Lung (tissue), 12 donors: ENCODE results near the gene OPCML. TPM values are rescaled to one million over a fixed set of nuclear protein-coding genes. Genes with fewer than 3 reads are reported as not detected.

Experiments used
- ATAC-seq: fragments of 200-7000 bp; cut with Tn5 transposase; one replicate; pipeline ENCODE4 v1.9.1; 2020; ENCODE audit warnings: moderate number of reproducible peaks; ENCODE audit not compliant: insufficient read depth, low FRiP score
- DNase-seq, 3 donors: peaks; one replicate each; pipeline ENCODE4 v3.0.0-alpha.2; 2013 to 2017
- H3K27ac ChIP-seq, 2 donors: one replicate each; pipeline ENCODE4 v1.5.1; 2013; ENCODE audit warnings: mild to moderate bottlenecking in 2 of 2, moderate library complexity in 2 of 2, control low read depth in 1 of 2, inconsistent platforms in 1 of 2, low read depth in 1 of 2, low read length in 1 of 2
- H3K27me3 ChIP-seq, 3 donors: one replicate each; pipeline ENCODE4 v1.5.1; 2013; ENCODE audit warnings: low read length in 2 of 3; ENCODE audit not compliant: control insufficient read depth in 3 of 3, insufficient read depth in 3 of 3
- H3K36me3 ChIP-seq, 4 donors: one replicate each; pipeline ENCODE4 v1.5.1; 2013; ENCODE audit warnings: low read length in 4 of 4, mild to moderate bottlenecking in 1 of 4, moderate library complexity in 1 of 4; ENCODE audit not compliant: control insufficient read depth in 4 of 4, insufficient read depth in 4 of 4
- H3K4me1 ChIP-seq, 5 donors: one replicate each; pipeline ENCODE4 v1.5.1; 2013; ENCODE audit warnings: low read length in 5 of 5, mild to moderate bottlenecking in 2 of 5, moderate library complexity in 1 of 5; ENCODE audit not compliant: control insufficient read depth in 5 of 5, insufficient read depth in 5 of 5
- H3K4me3 ChIP-seq: one replicate; pipeline ENCODE4 v1.5.1; 2013; ENCODE audit warnings: mild to moderate bottlenecking, control low read depth, moderate library complexity
- H3K9ac ChIP-seq, 2 donors: one replicate each; pipeline ENCODE4 v1.5.1; 2013; ENCODE audit warnings: low read length in 2 of 2, control low read depth in 1 of 2; ENCODE audit not compliant: insufficient read depth in 1 of 2
- H3K9me3 ChIP-seq, 4 donors: one replicate each; pipeline ENCODE4 v1.5.1; 2013; ENCODE audit warnings: low read length in 3 of 4, mild to moderate bottlenecking in 1 of 4, moderate library complexity in 1 of 4; ENCODE audit not compliant: control insufficient read depth in 4 of 4, insufficient read depth in 3 of 4
- WGBS, 2 donors: extraction: QIAGEN DNeasy Blood & Tissue Kit; methylation state at CpG; one replicate each; pipeline ENCODE4 v1.1.7; 2013; 5-methylcytosine and 5-hydroxymethylcytosine counted together
- polyA plus RNA-seq, 2 donors: library from polyadenylated mRNA; stranded (reverse); fragments of 200-250 nt; gene quantifications; one replicate each; pipeline ENCODE4 v1.2.1, GENCODE V29; 2013
- total RNA-seq, 2 donors: library from RNA; depleted of rRNA in 1 of 2; stranded (reverse); fragments of >200 nt in 1 of 2; gene quantifications; one replicate each; pipeline ENCODE4 v1.2.1, GENCODE V29; 2014 to 2021
- TF ChIP-seq, protein P1 (sequence below): IDR thresholded peaks from 2 replicates; pipeline ENCODE4 v1.5.1; 2012; ENCODE audit warnings: mild to moderate bottlenecking; ENCODE audit errors: control extremely low read depth, extremely low read depth
- donor health status: control.
- donor health status: control.
- donor health status: Bipolar disorder and iron deficiency.
- donor health status: healthy.
- donor health status: DM: yes; HTN: yes; CAD: no.

The OPCML gene
- total and polyA plus RNA-seq, 4 donors: 0.49 to 0.74 TPM; not detected in 2

DNA sequence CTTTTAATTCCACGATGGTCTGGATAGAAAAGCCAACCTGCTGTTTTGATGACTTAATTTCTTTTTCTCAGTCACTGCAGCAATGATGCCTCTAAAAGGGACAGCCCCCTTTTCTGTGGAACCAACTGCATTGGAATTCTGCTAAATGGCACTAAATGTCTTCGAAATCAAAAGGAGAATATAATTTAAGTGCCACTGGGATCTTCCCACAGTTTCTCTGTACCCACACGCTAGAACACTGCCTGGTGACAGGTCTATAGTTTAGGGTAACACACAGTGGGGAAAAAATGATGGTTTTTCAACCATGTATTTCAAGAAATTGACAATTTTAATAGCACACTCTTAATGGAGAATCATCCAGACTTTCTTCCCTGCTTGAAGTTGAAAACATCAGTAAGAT is 182.3 kb downstream of the OPCML start:
- TF ChIP-seq, protein P1, sequence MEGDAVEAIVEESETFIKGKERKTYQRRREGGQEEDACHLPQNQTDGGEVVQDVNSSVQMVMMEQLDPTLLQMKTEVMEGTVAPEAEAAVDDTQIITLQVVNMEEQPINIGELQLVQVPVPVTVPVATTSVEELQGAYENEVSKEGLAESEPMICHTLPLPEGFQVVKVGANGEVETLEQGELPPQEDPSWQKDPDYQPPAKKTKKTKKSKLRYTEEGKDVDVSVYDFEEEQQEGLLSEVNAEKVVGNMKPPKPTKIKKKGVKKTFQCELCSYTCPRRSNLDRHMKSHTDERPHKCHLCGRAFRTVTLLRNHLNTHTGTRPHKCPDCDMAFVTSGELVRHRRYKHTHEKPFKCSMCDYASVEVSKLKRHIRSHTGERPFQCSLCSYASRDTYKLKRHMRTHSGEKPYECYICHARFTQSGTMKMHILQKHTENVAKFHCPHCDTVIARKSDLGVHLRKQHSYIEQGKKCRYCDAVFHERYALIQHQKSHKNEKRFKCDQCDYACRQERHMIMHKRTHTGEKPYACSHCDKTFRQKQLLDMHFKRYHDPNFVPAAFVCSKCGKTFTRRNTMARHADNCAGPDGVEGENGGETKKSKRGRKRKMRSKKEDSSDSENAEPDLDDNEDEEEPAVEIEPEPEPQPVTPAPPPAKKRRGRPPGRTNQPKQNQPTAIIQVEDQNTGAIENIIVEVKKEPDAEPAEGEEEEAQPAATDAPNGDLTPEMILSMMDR: no peak
- ATAC-seq (no peak), DNase-seq (no peak)
- Histone ChIP-seq H3K9me3 (peaks cover 0 to 2% (median 0%) of the 10 kb centered on the region in 4 donors), H3K27ac (no peak overlapping the region), H3K27me3 (peaks cover 0 to 12% (median 0%) of the 10 kb centered on the region in 3 donors), H3K4me1 (peaks cover 0 to 13% (median 0%) of the 10 kb centered on the region in 5 donors), H3K9ac (no peak overlapping the region), H3K4me3 (no peak overlapping the region), H3K36me3 (no peaks in the 10 kb centered on the region)
- WGBS, 2 donors: 61 to 67% methylated on average over 3 of the region's 3 CpGs

DNA sequence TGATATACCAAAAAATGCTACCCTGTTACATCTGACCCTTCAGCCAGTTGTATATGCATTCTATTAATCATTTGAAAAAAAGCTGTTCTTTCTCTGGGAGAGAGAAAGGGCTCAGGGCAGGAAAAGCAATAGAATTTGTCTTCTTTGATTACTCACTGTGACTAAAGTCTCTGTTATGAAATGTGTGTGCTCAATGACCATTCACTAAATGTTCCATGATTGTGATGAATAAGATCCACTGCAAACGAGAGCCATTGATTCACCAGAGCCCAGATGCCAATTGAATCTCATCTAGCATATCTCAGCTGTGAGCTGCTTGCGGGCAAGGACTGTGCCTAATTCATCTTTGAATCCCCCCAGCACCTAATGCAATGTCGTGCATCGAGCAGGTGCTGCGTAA is 184.3 kb downstream of the OPCML start:
- DNase-seq (no peak), ATAC-seq (no peak)
- peaks cover 0 to 2% (median 0%) of the 10 kb centered on the region in 4 donors for H3K9me3 ChIP-seq
- H3K27ac ChIP-seq: no peak overlapping the region
- H3K4me3 ChIP-seq: no peak overlapping the region
- TF ChIP-seq, protein P1: no peak
- no peak overlapping the region for H3K9ac ChIP-seq
- H3K4me1 ChIP-seq: peaks cover 0 to 17% (median 0%) of the 10 kb centered on the region in 5 donors
- peaks cover 0 to 12% (median 6%) of the 10 kb centered on the region in 3 donors for H3K27me3 ChIP-seq
- no peaks in the 10 kb centered on the region for H3K36me3 ChIP-seq
- 83 to 87% methylated on average over 5 of the region's 5 CpGs for WGBS, 2 donors

- DNase-seq (no peak), ATAC-seq (no peak)
- peaks cover 0 to 12% (median 6%) of the 10 kb centered on the region in 3 donors for H3K27me3 ChIP-seq
- no peak overlapping the region for H3K9ac ChIP-seq
- no peak overlapping the region for H3K4me3 ChIP-seq
- TF ChIP-seq, protein P1: no peak
- peaks cover 0 to 17% (median 0%) of the 10 kb centered on the region in 5 donors for H3K4me1 ChIP-seq
- no peaks in the 10 kb centered on the region for H3K36me3 ChIP-seq
- 92% methylated on average over 5 of the region's 5 CpGs for WGBS, 2 donors
- no peak overlapping the region for H3K27ac ChIP-seq
- peaks cover 0 to 2% (median 0%) of the 10 kb centered on the region in 4 donors for H3K9me3 ChIP-seq
Measured at GRCh38 chr11:133346137-133346536, 186.2 kb downstream of the OPCML start.

GRCh38 chr11:133343951-133344350 is 188.3 kb downstream of the OPCML start:
- no peak for ATAC-seq
- Histone ChIP-seq H3K27me3 (peaks cover 0 to 18% (median 6%) of the 10 kb centered on the region in 3 donors), H3K4me1 (peaks cover 0 to 8% (median 0%) of the 10 kb centered on the region in 5 donors), H3K36me3 (no peaks in the 10 kb centered on the region), H3K9me3 (peaks cover 0 to 2% (median 0%) of the 10 kb centered on the region in 4 donors), H3K27ac (no peak overlapping the region), H3K9ac (no peak overlapping the region), H3K4me3 (no peak overlapping the region)
- WGBS, 2 donors: 42 to 59% methylated on average over 9 of the region's 9 CpGs
- TF ChIP-seq, protein P1: no peak
- peak in 2 of 3 donors; percentile 38 to 47 for DNase-seq
